Caco-2 (cell line): ENCODE measurements around the gene SLC35E4. TPM values are rescaled to one million over a fixed set of nuclear protein-coding genes. Genes with fewer than 3 reads are reported as not detected.
A peak's percentile ranks its signal among the peaks of the same experiment; 100 is the strongest.
"Not testable (repeated sequence)": the region's sequence is repeated elsewhere in the genome, so short reads cannot be mapped to it uniquely, and the experiment has no call there.

Experiments
- BruUV-seq: library from RNA; stranded (reverse); fragments of 400-500 nt; replicated peaks from 2 replicates; lab custom pipeline; 2021; lab: Mats Ljungman, UMichigan
- CTCF ChIA-PET: fragments of 300-600 bp; sonication (Branson Sonifier 250); formaldehyde crosslinking; loops from one replicate; lab custom pipeline; 2022; ENCODE audit warnings: antibody characterized with exemption; lab: Charles Lee
- POLR2A ChIA-PET: fragments of 300-600 bp; sonication (Branson Sonifier 250); formaldehyde crosslinking; loops from one replicate; lab custom pipeline; 2022; ENCODE audit warnings: antibody characterized with exemption; lab: Charles Lee
- DNase-seq, 2 experiments: peaks; one replicate each; pipeline versions ENCODE4 v3.0.0 to v3.0.0-alpha.2; 2020 to 2022
- H3K27me3 ChIP-seq: replicated peaks from 2 replicates; pipeline ENCODE4 v1.6.0; 2011; ENCODE audit warnings: low read length; ENCODE audit not compliant: control insufficient read depth, insufficient read depth
- H3K36me3 ChIP-seq: 2 replicates; pipeline ENCODE4 v1.5.1; 2011; ENCODE audit warnings: low read length; ENCODE audit not compliant: control insufficient read depth, insufficient read depth
- H3K4me1 ChIP-seq: fragments of 250-450 bp; sonication (Bioruptor Pico); 2 replicates; pipeline ENCODE4 v1.5.1; 2020; ENCODE audit warnings: mild to moderate bottlenecking
- H3K4me3 ChIP-seq: 2 replicates; pipeline ENCODE4 v1.5.1; 2011; ENCODE audit warnings: low read depth, mild to moderate bottlenecking, control low read depth, low read length
- H3K9me3 ChIP-seq: fragments of 250-450 bp; sonication (Bioruptor Pico); 2 replicates; pipeline ENCODE4 v1.5.1; 2020; ENCODE audit warnings: mild to moderate bottlenecking, moderate library complexity
- H3K27ac Mint-ChIP-seq: one replicate; pipeline ENCODE4 v1.8.0; 2022; ENCODE audit warnings: mixed read lengths; ENCODE audit not compliant: unreplicated experiment
- H3K27me3 Mint-ChIP-seq: one replicate; pipeline ENCODE4 v1.8.0; 2022; ENCODE audit warnings: mixed read lengths; ENCODE audit not compliant: insufficient read depth, unreplicated experiment
- H3K36me3 Mint-ChIP-seq: one replicate; pipeline ENCODE4 v1.8.0; 2022; ENCODE audit warnings: mild to moderate bottlenecking, mixed read lengths; ENCODE audit not compliant: insufficient read depth, unreplicated experiment
- H3K4me1 Mint-ChIP-seq: one replicate; pipeline ENCODE4 v1.8.0; 2022; ENCODE audit warnings: low read depth, mixed read lengths; ENCODE audit not compliant: unreplicated experiment
- H3K4me3 Mint-ChIP-seq: one replicate; pipeline ENCODE4 v1.8.0; 2022; ENCODE audit warnings: mild to moderate bottlenecking, moderate library complexity, mixed read lengths; ENCODE audit not compliant: unreplicated experiment
- H3K9me3 Mint-ChIP-seq: one replicate; pipeline ENCODE4 v1.8.0; 2022; ENCODE audit warnings: mixed read lengths; ENCODE audit not compliant: unreplicated experiment
- CTCF ChIP-seq, 2 experiments: fragments of 200-600 bp in 1 of 2; IDR thresholded peaks; 1 replicate in 1 of 2; 2 replicates in 1 of 2; pipeline versions ENCODE4 v1.5.1 to v1.8.0; 2011 to 2022; ENCODE audit warnings: antibody characterized with exemption in 1 of 2, control low read depth in 1 of 2, inconsistent platforms in 1 of 2, low read depth in 1 of 2, low read length in 1 of 2, mild to moderate bottlenecking in 1 of 2, moderate library complexity in 1 of 2; ENCODE audit not compliant: insufficient read depth in 1 of 2, severe bottlenecking in 1 of 2, unreplicated experiment in 1 of 2
- intact Hi-C: fragments of 100-400 bp; cut with micrococcal nuclease; formaldehyde crosslinking; loops from one replicate; pipeline ENCODE4 v1.10.0; 2022; ENCODE audit not compliant: unreplicated experiment
- total RNA-seq: library from RNA; stranded (reverse); gene quantifications from 2 replicates; pipeline ENCODE4 v1.2.3, GENCODE V29; 2022

Gene SLC35E4
- total RNA-seq, 1 experiment from 2014 or later: 0.27 TPM

DNA sequence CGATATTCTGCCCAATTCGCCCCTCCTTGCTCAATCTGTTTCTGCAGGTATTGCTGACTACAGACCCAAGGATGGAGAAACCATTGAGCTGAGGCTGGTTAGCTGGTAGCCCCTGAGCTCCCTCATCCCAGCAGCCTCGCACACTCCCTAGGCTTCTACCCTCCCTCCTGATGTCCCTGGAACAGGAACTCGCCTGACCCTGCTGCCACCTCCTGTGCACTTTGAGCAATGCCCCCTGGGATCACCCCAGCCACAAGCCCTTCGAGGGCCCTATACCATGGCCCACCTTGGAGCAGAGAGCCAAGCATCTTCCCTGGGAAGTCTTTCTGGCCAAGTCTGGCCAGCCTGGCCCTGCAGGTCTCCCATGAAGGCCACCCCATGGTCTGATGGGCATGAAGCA is 9.2 kb upstream of the SLC35E4 start:
- Histone ChIP-seq H3K9me3 (no peaks in the 10 kb centered on the region), H3K36me3 (no peaks in the 10 kb centered on the region), H3K27me3 (no peaks in the 10 kb centered on the region), H3K4me1 (no peaks in the 10 kb centered on the region), H3K4me3 (no peak overlapping the region)
- DNase-seq: no peak
- no peaks in the 10 kb centered on the region for H3K36me3 Mint-ChIP-seq
- CTCF ChIA-PET: interaction anchor here (0.5 to 1.2 kb wide), 5 partner anchors 8 to 156 kb away, joined by 3 to 4 read pairs (median 3); partner anchors contain the start of genes SLC35E4 and TCN2
- no peak overlapping the region for H3K4me3 Mint-ChIP-seq
- intact Hi-C loops: no loop called here
- no peaks in the 10 kb centered on the region for H3K4me1 Mint-ChIP-seq
- H3K9me3 Mint-ChIP-seq: peaks cover 7% of the 10 kb centered on the region
- no peak overlapping the region for H3K27ac Mint-ChIP-seq
- TF ChIP-seq CTCF (IDR thresholded peaks at IDR 0.05; ENCODE audit: insufficient read depth in 1 of 2, low read depth in 1 of 2, low read length in 1 of 2, severe bottlenecking in 1 of 2, unreplicated experiment in 1 of 2): peak in 1 of 2 experiments; percentile 31
- no peaks in the 10 kb centered on the region for H3K27me3 Mint-ChIP-seq
- no TSS peak for BruUV-seq
- POLR2A ChIA-PET: no interaction called here

GRCh38 chr22:30627471-30627870 is 8.1 kb upstream of the SLC35E4 start:
- Histone ChIP-seq H3K4me3 (no peak overlapping the region), H3K27me3 (no peaks in the 10 kb centered on the region), H3K36me3 (no peaks in the 10 kb centered on the region), H3K9me3 (no peaks in the 10 kb centered on the region), H3K4me1 (no peaks in the 10 kb centered on the region)
- Mint-ChIP-seq H3K36me3 (no peaks in the 10 kb centered on the region), H3K27ac (no peak overlapping the region), H3K9me3 (peaks cover 7% of the 10 kb centered on the region), H3K27me3 (no peaks in the 10 kb centered on the region), H3K4me1 (no peaks in the 10 kb centered on the region), H3K4me3 (no peak overlapping the region)
- ChIA-PET CTCF (no interaction called here), POLR2A (no interaction called here)
- no TSS peak for BruUV-seq
- intact Hi-C loops: no loop called here
- DNase-seq: no peak
- TF ChIP-seq CTCF (IDR thresholded peaks at IDR 0.05; ENCODE audit: insufficient read depth in 1 of 2, low read depth in 1 of 2, low read length in 1 of 2, severe bottlenecking in 1 of 2, unreplicated experiment in 1 of 2): no peak

- H3K9me3 ChIP-seq: no peaks in the 10 kb centered on the region
- Mint-ChIP-seq H3K9me3 (peaks cover 7% of the 10 kb centered on the region), H3K27me3 (no peaks in the 10 kb centered on the region), H3K36me3 (no peaks in the 10 kb centered on the region), H3K4me1 (no peaks in the 10 kb centered on the region), H3K27ac (no peak overlapping the region), H3K4me3 (no peak overlapping the region)
- ChIA-PET CTCF (no interaction called here), POLR2A (no interaction called here)
- no peaks in the 10 kb centered on the region for H3K27me3 ChIP-seq
- no peaks in the 10 kb centered on the region for H3K4me1 ChIP-seq
- H3K36me3 ChIP-seq: no peaks in the 10 kb centered on the region
- intact Hi-C loops: no loop called here
- DNase-seq: no peak
- no peak overlapping the region for H3K4me3 ChIP-seq
- TF ChIP-seq CTCF (IDR thresholded peaks at IDR 0.05; ENCODE audit: insufficient read depth in 1 of 2, low read depth in 1 of 2, low read length in 1 of 2, severe bottlenecking in 1 of 2, unreplicated experiment in 1 of 2): no peak
- BruUV-seq: no TSS peak
Measured at GRCh38 chr22:30628491-30628890, 7.1 kb upstream of the SLC35E4 start.

GRCh38 chr22:30631469-30631868 is 4.1 kb upstream of the SLC35E4 start:
- intact Hi-C loops, CTCF ChIA-PET: not testable (repeated sequence)

More at GRCh38 chr22:30631469-30631868, 4.1 kb upstream of the SLC35E4 start:
- H3K27me3 Mint-ChIP-seq, POLR2A ChIA-PET, H3K9me3 ChIP-seq, DNase-seq, H3K4me3 Mint-ChIP-seq, H3K27me3 ChIP-seq, BruUV-seq, H3K27ac Mint-ChIP-seq, H3K4me3 ChIP-seq, H3K9me3 Mint-ChIP-seq, H3K36me3 ChIP-seq, H3K4me1 Mint-ChIP-seq, H3K36me3 Mint-ChIP-seq: not testable (repeated sequence)
- H3K4me1 ChIP-seq: peaks cover 11% of the 10 kb centered on the region
